Neural cell (in vitro differentiated cells): ENCODE measurements around the gene SOBP. TPM values are rescaled to one million over a fixed set of nuclear protein-coding genes. Genes with fewer than 3 reads are reported as not detected.

Source experiments
- H2AFZ ChIP-seq: fragments of 200-600, 300-800 bp; sonication (generic), shearing (Covaris generic); 2 replicates; pipeline ENCODE4 v1.6.0; 2014; ENCODE audit warnings: low read depth, mild to moderate bottlenecking, antibody characterized with exemption, low read length, moderate library complexity
- H3F3A ChIP-seq: fragments of 200-600 bp; shearing (Covaris generic); 2 replicates; pipeline ENCODE4 v1.6.1; 2016; ENCODE audit warnings: mild to moderate bottlenecking, moderate library complexity, mixed read lengths, antibody characterized with exemption, low read length; ENCODE audit not compliant: insufficient read depth, poor library complexity, severe bottlenecking
- H3K27ac ChIP-seq: fragments of 200-600, 300-800 bp; sonication (generic), shearing (Covaris generic); 2 replicates; pipeline ENCODE4 v1.5.1; 2014; ENCODE audit warnings: mild to moderate bottlenecking, low read length, moderate library complexity
- H3K27me3 ChIP-seq: fragments of 300-800, 200-600 bp; sonication (generic), shearing (Covaris generic); 2 replicates; pipeline ENCODE4 v1.6.0; 2014; ENCODE audit warnings: mild to moderate bottlenecking, low read depth, low read length, moderate library complexity; ENCODE audit not compliant: insufficient read depth
- H3K36me3 ChIP-seq: fragments of 300-800, 200-600 bp; sonication (generic), shearing (Covaris generic); 2 replicates; pipeline ENCODE4 v1.5.1; 2014; ENCODE audit warnings: mild to moderate bottlenecking, antibody characterized with exemption, low read length, moderate library complexity; ENCODE audit not compliant: insufficient read depth
- H3K4me2 ChIP-seq: fragments of 300-800, 200-600 bp; sonication (generic), shearing (Covaris generic); 2 replicates; pipeline ENCODE4 v1.6.0; 2014; ENCODE audit warnings: mild to moderate bottlenecking, low read length
- H3K4me3 ChIP-seq: fragments of 300-800, 200-600 bp; sonication (generic), shearing (Covaris generic); 2 replicates; pipeline ENCODE4 v1.5.1; 2014; ENCODE audit warnings: mild to moderate bottlenecking, low read length, moderate library complexity
- H3K79me2 ChIP-seq: fragments of 200-600 bp; shearing (Covaris generic); replicated peaks from 2 replicates; pipeline ENCODE4 v1.6.0; 2014; ENCODE audit warnings: mild to moderate bottlenecking, low read length, moderate library complexity; ENCODE audit not compliant: insufficient read depth
- H3K9ac ChIP-seq: fragments of 300-800, 200-600 bp; sonication (generic), shearing (Covaris generic); 2 replicates; pipeline ENCODE4 v1.6.1; 2016; ENCODE audit warnings: mild to moderate bottlenecking, low read length, mixed read lengths
- H3K9me2 ChIP-seq: fragments of 200-600 bp; shearing (Covaris generic); 2 replicates; pipeline ENCODE4 v1.6.1; 2016; ENCODE audit warnings: mild to moderate bottlenecking, low read length, mixed read lengths; ENCODE audit not compliant: insufficient read depth
- H3K9me3 ChIP-seq: fragments of 200-600, 300-800 bp; sonication (generic), shearing (Covaris generic); 2 replicates; pipeline ENCODE4 v1.6.1; 2016; ENCODE audit warnings: mild to moderate bottlenecking, mixed run types, low read length, moderate library complexity, mixed read lengths
- H4K20me1 ChIP-seq: fragments of 200-600 bp; shearing (Covaris generic); 2 replicates; pipeline ENCODE4 v1.6.1; 2016; ENCODE audit warnings: mild to moderate bottlenecking, mixed run types; ENCODE audit not compliant: insufficient read depth
- EP300 ChIP-seq: fragments of 450-650 bp; conservative IDR thresholded peaks from 2 replicates; pipeline ENCODE4 v1.6.1; 2014; ENCODE audit warnings: antibody characterized with exemption, mild to moderate bottlenecking, moderate library complexity; ENCODE audit not compliant: poor library complexity, severe bottlenecking
- EZH2 ChIP-seq: fragments of 200-600, 300-800 bp; shearing (Covaris generic), sonication (generic); IDR thresholded peaks from 2 replicates; pipeline ENCODE4 v1.6.1; 2014; ENCODE audit warnings: antibody characterized with exemption, low read length, borderline replicate concordance, mild to moderate bottlenecking; ENCODE audit not compliant: insufficient read depth, poor library complexity, severe bottlenecking
- MXI1 ChIP-seq: fragments of 450-650 bp; conservative IDR thresholded peaks from 2 replicates; pipeline ENCODE4 v1.6.1; 2014; ENCODE audit warnings: antibody characterized with exemption, mild to moderate bottlenecking; ENCODE audit not compliant: poor library complexity, severe bottlenecking
- POLR2AphosphoS5 ChIP-seq: IDR thresholded peaks from 2 replicates; pipeline ENCODE4 v1.6.1; 2012
- RAD21 ChIP-seq: fragments of 450-650 bp; conservative IDR thresholded peaks from 2 replicates; pipeline ENCODE4 v1.6.1; 2014; ENCODE audit warnings: antibody characterized with exemption, mild to moderate bottlenecking, moderate library complexity
- SMC3 ChIP-seq: fragments of 450-650 bp; conservative IDR thresholded peaks from 2 replicates; pipeline ENCODE4 v1.6.1; 2014; ENCODE audit warnings: antibody characterized with exemption, mild to moderate bottlenecking, moderate library complexity; ENCODE audit not compliant: poor library complexity
- TAF1 ChIP-seq: IDR thresholded peaks from 2 replicates; pipeline ENCODE4 v1.6.1; 2012; ENCODE audit warnings: low read depth
- polyA plus RNA-seq: library from polyadenylated mRNA; depleted of rRNA; stranded (reverse); fragments of >200 nt; gene quantifications from 2 replicates; pipeline ENCODE4 v1.2.3, GENCODE V29; 2014
- TF ChIP-seq, protein P1 (sequence below): IDR thresholded peaks from 2 replicates; pipeline ENCODE4 v1.6.1; 2012; ENCODE audit warnings: borderline replicate concordance
- TF ChIP-seq, protein P2 (sequence below): fragments of 450-650 bp; IDR thresholded peaks from 2 replicates; pipeline ENCODE4 v1.5.1; 2014; ENCODE audit warnings: antibody characterized with exemption, mild to moderate bottlenecking, moderate library complexity; ENCODE audit not compliant: poor library complexity, severe bottlenecking

Gene SOBP
- polyA plus RNA-seq, 1 donor from 2014 or later = 16.4 TPM

DNA sequence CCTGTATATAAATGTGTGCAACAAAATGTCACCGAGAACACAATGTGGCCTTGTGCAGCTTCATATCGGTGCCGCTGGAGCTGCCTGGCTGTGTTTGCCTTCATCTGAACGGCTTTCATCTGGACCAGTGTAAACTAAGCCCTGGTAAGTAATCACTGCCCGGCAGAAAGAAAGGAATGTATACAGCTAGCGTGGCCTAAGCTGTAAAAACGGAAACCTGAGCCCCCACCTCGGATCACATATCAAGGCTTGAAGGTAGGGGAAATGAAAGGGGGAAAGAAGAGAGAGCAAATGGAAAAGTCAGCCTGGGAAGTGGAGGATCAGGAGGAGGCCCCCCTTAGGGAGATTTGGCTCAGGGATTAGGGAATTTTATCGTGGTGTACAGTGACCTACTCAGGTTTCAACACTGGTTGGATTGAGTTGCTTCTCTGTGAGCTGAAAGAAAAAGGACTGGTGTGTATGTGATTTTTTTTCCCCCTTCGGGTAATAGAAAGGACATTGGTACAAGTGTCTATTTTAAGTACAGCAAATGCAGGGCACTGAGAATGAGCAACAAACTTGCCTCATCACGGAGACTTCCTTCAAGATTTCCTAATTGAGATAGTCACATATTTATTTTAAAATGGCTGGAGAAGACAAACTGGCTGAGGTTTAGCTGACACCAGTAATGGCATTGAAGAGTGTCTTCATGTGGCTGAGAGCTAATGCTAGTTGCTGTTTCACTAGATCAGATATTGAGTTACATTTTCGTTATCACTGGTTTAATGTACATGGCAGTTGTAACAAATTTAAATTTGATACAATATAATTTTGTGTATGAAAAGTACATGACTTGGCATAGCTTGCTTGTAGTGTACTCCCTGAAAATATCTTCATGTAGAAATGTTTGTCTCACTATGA lies 3.5 kb downstream of the SOBP start:
- no peaks in the 10 kb centered on the region for H3K9me3 ChIP-seq
- no peaks in the 10 kb centered on the region for H3K9me2 ChIP-seq
- peak overlapping the region; percentile 93 for H3K9ac ChIP-seq
- peaks cover 81% of the 10 kb centered on the region for H3K79me2 ChIP-seq
- H3K36me3 ChIP-seq = no peaks in the 10 kb centered on the region
- H3K4me3 ChIP-seq = peak overlapping the region; percentile 89
- H3K4me2 ChIP-seq = peak overlapping the region; percentile 94
- H3K27me3 ChIP-seq = no peaks in the 10 kb centered on the region
- peaks cover 14% of the 10 kb centered on the region for H4K20me1 ChIP-seq
- H3K27ac ChIP-seq = peak overlapping the region; percentile 14
- H2AFZ ChIP-seq = no peak overlapping the region
- TF ChIP-seq, protein P1, sequence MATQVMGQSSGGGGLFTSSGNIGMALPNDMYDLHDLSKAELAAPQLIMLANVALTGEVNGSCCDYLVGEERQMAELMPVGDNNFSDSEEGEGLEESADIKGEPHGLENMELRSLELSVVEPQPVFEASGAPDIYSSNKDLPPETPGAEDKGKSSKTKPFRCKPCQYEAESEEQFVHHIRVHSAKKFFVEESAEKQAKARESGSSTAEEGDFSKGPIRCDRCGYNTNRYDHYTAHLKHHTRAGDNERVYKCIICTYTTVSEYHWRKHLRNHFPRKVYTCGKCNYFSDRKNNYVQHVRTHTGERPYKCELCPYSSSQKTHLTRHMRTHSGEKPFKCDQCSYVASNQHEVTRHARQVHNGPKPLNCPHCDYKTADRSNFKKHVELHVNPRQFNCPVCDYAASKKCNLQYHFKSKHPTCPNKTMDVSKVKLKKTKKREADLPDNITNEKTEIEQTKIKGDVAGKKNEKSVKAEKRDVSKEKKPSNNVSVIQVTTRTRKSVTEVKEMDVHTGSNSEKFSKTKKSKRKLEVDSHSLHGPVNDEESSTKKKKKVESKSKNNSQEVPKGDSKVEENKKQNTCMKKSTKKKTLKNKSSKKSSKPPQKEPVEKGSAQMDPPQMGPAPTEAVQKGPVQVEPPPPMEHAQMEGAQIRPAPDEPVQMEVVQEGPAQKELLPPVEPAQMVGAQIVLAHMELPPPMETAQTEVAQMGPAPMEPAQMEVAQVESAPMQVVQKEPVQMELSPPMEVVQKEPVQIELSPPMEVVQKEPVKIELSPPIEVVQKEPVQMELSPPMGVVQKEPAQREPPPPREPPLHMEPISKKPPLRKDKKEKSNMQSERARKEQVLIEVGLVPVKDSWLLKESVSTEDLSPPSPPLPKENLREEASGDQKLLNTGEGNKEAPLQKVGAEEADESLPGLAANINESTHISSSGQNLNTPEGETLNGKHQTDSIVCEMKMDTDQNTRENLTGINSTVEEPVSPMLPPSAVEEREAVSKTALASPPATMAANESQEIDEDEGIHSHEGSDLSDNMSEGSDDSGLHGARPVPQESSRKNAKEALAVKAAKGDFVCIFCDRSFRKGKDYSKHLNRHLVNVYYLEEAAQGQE = peak; percentile 38
- no peak for TF ChIP-seq EZH2
- peak; percentile 27 for TF ChIP-seq SMC3
- TF ChIP-seq RAD21 = peak; percentile 37
- TF ChIP-seq POLR2AphosphoS5 = peak; percentile 8
- peak; percentile 33 for TF ChIP-seq MXI1
- TF ChIP-seq, protein P2, sequence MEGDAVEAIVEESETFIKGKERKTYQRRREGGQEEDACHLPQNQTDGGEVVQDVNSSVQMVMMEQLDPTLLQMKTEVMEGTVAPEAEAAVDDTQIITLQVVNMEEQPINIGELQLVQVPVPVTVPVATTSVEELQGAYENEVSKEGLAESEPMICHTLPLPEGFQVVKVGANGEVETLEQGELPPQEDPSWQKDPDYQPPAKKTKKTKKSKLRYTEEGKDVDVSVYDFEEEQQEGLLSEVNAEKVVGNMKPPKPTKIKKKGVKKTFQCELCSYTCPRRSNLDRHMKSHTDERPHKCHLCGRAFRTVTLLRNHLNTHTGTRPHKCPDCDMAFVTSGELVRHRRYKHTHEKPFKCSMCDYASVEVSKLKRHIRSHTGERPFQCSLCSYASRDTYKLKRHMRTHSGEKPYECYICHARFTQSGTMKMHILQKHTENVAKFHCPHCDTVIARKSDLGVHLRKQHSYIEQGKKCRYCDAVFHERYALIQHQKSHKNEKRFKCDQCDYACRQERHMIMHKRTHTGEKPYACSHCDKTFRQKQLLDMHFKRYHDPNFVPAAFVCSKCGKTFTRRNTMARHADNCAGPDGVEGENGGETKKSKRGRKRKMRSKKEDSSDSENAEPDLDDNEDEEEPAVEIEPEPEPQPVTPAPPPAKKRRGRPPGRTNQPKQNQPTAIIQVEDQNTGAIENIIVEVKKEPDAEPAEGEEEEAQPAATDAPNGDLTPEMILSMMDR = no peak
- no peak for TF ChIP-seq EP300
- no peak for TF ChIP-seq TAF1
- no peaks in the 10 kb centered on the region for H3F3A ChIP-seq

DNA sequence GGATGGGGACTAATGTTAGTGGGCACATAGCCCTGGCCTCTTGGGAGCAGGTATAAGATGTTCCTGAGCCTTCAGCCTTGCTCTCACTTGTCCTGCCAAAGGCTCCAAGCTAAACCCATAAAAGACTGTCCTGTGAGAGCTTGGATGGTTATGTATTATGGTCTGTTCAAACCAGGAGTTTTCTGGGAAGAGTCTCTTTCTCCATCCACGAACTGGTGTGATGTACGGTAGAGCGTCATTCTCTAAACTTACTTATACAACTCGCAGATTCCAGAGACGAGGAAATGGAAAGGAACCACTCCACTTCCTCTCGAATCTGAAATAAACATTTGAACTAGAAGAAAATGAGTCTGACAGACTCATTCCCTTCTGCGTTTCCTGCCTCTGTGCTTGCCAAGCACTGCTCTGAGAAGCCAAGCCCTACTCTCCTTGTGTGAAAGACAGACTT lies 5.3 kb downstream of the SOBP start:
- TF ChIP-seq SMC3 = no peak
- TF ChIP-seq, protein P2 = no peak
- TF ChIP-seq EZH2 = no peak
- TF ChIP-seq TAF1 = no peak
- no peak for TF ChIP-seq MXI1
- TF ChIP-seq, protein P1 = no peak
- TF ChIP-seq RAD21 = no peak
- TF ChIP-seq POLR2AphosphoS5 = no peak
- no peak for TF ChIP-seq EP300
- H3K27me3 ChIP-seq = no peaks in the 10 kb centered on the region
- H3K4me3 ChIP-seq = peak overlapping the region; percentile 89
- H3K9ac ChIP-seq = peak overlapping the region; percentile 11
- H3K27ac ChIP-seq = no peak overlapping the region
- peaks cover 99% of the 10 kb centered on the region for H3K79me2 ChIP-seq
- peaks cover 14% of the 10 kb centered on the region for H4K20me1 ChIP-seq
- no peaks in the 10 kb centered on the region for H3K9me2 ChIP-seq
- H3K4me2 ChIP-seq = no peak overlapping the region
- H2AFZ ChIP-seq = no peak overlapping the region
- no peaks in the 10 kb centered on the region for H3F3A ChIP-seq
- H3K9me3 ChIP-seq = no peaks in the 10 kb centered on the region
- no peaks in the 10 kb centered on the region for H3K36me3 ChIP-seq
